Islet precursor cell (in vitro differentiated cells): Measurements from ENCODE around the gene CD27.
"Not testable (repeated sequence)": the region's sequence is repeated elsewhere in the genome, so short reads cannot be mapped to it uniquely, and the experiment has no call there.

Experiments used
- DNase-seq: peaks from one replicate; pipeline ENCODE4 v3.0.0-alpha.2; 2018

The CD27 gene

DNA sequence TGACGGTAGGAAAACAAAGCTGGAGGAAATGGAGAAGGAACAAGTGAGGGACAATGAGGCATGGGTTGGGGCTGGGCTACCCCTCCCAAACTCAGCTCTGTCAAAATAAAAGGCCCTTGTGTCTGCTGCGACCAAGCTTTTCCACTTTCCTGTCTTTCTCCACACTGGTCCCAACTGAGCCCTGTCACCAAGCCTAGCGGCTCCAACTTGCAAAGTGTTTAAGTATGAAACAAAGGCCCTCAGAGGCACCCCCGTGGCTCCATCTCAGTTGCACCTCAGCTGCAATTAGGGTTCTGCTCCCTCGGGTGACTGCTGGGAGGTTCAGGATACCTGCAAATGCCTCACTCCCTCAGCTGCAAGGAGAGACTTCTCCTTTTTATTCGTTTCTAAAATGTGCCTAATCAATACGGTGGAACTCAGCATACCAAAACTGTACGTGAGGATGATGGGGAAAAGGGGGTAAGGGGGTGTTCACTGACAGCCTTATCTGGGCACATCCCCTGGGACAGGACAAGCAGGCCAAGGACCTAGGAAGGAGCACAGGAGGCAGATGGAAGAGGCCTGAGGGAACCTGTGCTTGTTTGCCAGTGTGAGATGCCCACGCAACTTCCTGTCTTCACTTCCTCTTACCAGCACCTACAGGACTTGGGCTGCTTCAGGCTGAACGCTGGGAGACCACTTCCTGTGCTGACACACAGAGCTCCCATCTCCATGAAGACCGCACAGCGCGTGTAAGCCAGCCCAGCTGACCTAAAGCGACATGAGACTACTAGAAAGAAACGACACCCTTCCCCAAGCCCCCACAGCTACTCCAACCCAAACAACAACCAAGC, 16.9 kb downstream of the CD27 start:
- DNase-seq = peak; percentile 52

DNA sequence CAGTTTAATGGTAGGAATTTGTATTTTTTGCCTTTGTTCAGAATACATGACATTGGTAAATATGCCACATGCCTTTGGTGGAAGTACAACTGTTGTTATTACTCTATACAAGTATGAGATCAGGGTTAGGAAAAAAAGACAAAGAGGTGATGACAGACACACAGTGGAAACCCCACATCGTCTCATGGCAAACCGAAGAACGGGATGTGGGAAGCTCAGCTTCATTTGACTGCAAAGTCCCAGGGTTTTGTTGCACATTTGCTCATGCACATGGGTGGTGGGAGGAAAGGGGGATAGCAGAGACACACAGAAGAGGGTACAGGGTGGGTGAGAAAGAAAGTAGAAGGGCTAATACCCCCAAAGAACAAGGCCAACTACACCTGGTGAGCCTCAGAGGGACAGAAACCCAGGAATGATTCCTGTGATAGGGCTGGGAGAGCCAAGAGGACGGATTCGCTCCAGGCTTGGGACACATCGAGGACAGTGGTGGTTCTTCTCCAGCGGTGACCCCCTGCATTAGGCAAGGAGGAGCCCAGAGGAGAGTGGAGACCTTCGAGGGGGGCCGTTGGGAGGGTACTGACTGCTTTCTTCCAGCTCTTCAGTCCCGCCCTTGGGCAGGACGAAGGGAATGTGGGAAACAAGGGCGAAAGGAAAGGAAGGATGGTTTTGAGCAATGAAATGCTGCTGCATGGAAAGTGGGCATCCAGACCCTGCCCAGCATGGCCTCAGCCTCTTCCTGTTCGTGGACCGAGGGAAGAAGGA, 17.7 kb downstream of the CD27 start:
- no peak for DNase-seq

DNA sequence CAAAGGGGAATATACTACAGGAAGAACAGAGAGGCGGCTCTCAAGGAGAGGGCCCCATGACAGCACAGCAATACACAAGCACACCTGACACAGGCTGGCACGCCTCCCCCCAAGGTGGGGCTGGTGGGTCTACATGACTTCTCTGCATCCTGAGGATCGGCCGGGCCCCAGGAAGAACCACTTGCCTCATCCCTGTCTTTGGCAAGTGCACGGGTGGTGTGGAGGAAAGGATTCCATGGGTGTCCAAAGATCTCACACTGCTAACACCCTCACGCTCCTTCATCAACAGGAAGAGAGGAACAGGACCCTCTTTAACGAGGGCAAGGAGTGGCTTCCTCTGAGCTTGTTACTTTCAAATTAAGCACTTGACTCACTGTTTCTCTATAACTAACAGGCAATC, 18.5 kb downstream of the CD27 start:
- DNase-seq = no peak

DNA sequence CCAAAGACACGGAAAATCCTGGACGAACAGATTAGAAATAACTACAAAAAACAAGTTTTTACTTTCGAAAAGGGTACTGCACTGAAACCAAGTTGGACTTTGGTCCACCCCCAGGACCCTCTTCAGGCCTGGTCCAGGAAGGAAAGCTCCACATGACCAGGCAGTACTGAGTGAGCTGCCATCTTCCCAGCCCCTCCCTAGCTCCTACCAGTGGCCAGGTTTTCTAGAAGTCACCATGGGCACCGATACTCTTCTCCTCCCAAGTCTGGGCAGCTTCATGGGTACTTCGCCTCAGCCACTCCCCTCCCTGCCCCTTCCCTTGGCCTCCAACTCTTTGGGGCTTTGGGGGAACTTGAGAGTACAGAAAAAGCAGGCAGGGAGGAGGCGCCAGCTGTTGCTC, 19.1 kb downstream of the CD27 start:
- DNase-seq = no peak

DNA sequence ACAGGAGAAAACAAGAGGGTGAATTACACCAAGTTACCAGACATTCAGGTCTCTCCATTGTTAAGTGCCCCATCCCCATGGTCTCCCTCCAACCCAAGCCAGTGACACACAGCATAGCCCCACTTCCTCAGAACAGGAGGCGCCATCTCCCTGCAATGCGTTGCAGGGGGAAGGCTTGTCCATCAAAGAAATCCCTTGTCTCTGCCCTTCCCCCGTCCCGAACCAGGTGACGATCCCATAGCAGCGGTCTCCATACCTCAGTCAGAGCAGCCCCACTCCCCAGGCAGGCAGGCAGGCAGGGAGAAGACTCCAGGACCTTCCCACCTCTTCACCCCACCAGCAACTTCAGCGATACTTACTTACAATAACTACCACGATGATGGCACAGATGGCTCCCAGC, 19.8 kb downstream of the CD27 start:
- DNase-seq = no peak

DNA sequence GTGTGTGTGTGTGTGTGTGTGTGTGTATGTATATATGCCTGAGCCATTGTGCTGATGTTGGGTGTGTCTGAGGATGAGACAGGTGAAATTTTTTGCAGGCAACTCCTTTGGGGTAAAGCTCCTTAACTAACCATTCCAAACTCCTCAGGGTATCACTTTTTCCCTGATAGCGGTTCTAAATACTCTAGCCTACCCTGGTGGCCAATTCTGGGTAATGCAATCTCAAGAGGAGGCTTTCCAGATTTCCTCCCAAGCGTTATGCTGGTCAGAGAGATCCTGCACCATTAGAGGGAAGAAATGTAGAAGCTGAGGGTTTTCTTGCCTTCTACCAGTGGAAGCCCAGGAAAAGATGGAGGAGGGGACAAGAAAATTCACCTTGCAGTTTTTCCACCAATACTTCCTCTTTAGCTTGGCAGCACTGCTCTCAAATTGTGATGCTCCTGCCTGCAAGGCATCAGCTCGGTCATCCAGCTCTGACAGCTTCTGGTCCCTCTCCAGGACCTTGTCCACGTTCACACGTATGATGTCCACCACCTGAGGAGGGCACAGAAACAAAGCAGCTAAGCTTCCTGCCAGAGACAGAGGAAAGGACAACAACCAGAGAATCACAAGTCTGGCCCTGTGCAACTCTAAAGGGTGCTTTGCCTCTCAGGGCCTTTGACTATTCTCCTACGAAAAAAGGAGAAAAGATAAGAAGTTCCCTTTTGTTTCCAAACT, 20.9 kb downstream of the CD27 start:
- peak; percentile 81 for DNase-seq

DNA sequence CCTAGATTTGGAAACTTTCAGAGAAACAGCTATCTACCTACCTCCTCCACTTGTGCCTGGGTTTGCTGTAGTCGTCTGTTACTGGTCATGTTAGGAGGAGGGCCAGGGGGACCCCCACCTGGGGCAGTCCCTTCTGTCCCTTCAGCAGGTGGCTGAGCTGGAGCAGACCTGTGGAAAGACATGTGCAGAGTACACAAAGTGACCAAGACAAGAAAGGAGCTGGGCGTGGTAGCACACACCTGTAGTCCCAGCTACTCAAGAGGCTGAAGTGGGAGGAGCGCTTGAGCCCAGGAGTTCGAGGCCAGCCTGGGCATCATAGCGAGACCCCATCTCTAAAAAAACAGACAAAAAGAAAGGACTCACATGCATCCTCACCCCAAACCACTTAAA, 21.4 kb downstream of the CD27 start:
- no peak for DNase-seq

DNA sequence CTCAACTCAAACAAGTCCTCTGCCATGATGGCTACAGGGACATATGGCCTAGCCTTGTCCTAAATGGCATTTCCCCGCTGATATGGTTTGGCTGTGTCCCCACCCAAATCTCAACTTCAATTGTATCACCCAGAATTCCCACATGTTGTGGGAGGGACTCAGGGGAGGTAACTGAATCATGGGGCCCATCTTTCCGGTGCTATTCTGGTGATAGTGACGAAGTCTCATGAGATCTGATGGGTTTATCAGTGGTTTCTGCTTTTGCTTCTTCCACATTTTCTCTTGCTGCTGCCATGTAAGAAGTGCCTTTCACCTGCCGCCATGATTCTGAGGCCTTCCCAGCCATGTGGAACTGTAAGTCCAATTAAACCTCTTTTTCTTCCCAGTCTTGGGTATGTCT, 22.0 kb downstream of the CD27 start:
- not testable (repeated sequence) for DNase-seq

DNA sequence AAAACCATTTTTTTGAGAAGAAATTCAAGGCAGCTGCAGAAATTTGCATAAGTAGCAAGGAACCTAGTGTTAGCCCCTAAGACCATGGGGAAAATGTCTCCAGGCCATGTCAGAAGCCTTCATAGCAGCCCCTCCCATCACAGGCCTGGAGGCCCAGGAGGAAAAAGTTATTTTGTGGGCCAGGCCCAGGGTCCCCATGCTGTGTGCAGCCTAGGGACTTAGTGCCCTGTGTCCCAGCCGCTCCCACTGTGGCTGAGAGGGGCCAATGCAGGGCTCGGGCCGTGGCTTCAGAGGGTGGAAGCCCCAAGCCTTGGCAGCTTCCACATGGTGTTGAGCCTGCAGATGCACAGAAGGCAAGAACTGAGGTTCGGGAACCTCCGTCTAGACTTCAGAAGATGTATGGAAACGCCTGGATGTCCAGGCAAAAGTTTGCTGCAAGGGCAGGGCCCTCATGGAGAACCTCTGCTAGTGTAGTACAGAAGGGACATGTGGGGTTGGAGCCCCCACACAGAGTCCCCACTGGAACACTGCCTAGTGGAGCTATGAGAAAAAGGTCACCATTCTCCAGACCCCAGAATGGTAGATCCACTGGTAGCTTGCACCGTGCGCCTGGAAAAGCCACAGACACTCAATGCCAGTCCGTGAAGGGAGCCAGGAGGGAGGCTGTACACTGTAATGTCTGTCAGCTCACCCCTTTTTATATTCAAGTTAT, 23.0 kb downstream of the CD27 start:
- not testable (repeated sequence) for DNase-seq

DNA sequence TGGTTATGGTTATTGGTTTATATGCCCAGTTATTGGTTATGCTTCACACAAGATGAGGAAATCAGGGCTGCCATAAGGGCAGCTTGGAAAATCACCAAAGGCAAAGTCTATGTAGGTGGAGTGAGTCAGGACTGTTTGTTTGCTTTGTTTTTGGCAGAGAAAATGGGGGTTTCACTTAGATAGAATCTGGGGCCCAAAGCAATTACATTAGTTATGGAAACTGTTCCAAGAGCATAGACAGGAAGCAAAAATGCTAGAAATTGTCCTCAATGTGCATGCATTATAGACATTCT, 23.5 kb downstream of the CD27 start:
- no peak for DNase-seq

DNA sequence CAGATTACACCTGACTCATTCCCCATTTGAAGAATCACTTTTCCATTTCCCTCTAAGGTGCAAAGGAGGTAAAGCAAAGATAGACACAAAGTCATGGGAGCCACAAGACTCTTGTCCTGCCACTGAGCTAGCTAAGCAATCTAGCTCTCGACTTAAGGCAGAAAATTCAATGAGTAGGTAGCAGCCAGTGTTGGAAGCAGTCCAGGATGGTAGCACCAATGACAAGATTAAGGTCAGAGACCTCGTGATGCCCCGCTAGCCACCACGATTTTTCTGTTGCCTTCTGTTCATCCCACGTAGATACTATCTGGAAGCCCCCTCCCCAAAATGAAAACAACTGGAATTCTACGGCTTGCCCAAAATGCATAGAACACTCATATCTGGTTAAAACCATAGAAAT, 24.3 kb downstream of the CD27 start:
- no peak for DNase-seq

DNA sequence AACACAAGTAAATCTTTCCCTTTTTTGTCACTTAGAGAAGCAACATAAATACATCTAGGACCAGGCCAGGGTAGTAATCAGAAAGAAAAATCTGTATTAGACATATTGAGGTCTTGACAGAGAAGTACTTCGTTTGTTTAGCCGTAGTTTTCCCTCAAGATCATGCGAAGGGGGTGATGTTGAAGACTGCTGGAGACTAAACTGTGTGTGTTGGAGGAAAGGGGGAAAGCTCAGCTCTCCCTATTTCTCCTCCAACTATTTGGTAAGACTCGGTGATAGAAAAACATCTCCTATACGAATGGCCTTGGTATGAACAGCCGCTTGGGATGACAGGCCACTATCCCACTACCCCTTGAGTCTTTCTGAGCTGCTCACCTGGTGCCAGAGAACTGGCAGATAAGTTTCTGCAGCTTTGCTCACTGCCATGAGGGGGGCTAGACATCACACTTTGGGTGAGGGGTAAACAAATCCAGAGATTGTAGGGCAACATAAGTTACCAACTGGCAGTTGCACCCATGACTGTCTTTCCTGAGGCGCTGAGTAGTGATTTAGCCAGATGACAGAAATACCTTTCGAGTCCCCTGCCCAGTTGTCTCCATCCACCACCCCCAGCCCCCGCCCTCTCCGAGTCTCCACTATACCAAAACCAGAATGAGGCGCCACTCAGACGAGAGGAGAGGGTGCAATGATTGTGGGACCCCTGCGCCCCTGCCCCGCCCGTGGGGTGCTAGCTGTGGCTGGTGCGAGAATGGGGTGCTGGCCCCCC, 25.0 kb downstream of the CD27 start:
- no peak for DNase-seq

DNA sequence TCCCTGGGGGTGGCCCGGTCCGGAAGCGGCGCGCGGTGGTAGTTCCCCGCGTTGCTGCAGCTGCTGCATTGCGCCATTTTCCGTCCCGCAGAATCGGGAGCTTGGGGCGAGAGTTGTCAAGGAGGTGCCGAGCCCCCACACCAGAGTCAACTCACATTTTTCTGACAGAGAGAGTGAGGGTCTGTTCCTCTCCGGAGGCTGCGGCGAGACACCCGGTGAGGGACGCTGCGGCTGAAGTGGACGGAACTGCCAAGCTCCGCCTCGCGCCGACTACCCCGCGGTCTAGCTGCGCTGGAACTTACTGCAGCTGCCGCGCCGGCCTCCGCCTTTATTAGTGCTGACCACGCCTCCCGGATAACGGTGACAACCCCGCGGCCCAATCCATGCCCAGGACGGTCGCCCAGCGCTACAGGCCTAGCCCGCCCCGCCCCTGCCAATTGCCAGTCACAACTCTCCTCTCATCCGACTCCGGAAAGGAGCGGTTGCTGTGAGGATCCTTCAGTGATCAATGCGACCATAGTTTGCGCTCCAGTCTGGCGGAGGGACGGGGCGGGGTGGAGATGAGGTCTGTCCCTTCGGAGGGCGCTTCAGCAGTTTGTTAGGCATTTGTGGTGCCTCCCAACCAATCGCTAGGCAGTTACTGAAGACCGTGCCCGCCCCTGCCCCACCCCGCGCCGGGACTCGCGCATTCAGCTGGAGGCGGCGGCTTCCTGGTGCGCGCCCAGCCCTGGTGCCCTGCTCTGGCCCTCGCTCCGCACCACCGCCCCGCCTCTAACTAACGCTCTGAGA, 25.8 kb downstream of the CD27 start, which contains the start of gene VAMP1:
Gene VAMP1, minus strand, starts transcription at position 303 of the 789 bp plus-strand sequence. Its CDS starts 146 bp downstream, at position 157.
- DNase-seq = peak; percentile 100

DNA sequence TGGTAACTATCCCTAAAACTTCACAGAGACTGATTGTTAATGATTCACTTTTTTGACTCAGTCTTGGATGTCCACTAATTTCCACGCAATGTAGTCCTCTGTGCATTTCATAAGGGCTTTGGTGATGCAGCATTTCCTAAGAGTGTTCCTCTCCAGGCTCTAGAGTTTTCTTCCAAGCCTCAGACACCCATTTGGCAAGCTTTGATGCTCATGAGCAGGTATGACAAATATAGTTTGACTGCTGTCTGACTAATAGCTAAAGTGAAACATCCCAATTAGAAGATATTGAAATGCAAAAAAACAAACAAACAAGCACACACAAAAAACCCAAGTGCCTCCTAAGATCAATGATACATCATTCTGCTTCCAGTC, 27.2 kb downstream of the CD27 start:
- no peak for DNase-seq

DNA sequence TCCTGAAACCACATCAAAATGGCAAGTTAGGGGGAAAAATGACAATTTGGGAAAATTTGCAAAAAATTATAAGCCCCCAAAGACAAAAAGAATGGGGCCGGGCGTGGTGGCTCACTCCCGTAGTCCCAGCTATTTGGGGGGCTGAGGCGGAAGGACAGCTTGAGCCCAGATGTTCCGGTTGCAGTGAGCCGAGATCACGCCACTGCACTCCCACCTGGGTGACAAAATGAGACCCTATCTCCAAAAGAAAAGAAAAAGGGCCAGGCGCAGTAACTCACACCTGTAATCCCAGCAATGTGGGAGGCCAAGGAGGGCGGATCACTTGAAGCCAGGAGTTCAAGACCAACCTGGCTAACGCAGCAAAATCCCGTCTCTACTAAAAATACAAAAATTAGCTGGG, 27.7 kb downstream of the CD27 start:
- DNase-seq = no peak

DNA sequence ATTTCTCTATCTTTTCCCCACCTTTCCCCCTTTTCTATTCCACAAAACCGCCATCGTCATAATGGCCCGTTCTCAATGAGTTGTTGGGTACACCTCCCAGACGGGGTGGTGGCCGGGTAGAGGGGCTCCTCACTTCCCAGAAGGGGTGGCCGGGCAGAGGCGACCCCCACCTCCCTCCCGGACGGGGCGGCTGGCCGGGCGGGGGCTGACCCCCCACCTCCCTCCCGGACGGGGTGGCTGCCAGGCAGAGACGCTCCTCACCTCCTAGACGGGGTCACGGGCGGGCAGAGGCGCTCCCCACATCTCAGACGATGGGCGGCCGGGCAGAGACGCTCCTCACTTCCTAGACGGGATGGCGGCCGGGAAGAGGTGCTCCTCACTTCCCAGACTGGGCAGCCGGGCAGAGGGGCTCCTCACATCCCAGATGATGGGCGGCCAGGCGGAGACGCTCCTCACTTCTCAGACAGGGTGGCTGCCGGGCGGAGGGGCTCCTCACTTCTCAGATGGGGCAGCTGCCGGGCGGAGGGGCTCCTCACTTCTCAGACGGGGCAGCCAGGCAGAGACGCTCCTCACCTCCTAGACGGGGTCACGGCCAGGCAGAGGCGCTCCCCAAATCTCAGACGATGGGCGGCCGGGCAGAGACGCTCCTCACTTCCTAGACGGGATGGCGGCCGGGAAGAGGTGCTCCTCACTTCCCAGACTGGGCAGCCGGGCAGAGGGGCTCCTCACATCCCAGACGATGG, 30.6 kb downstream of the CD27 start:
- not testable (repeated sequence) for DNase-seq

DNA sequence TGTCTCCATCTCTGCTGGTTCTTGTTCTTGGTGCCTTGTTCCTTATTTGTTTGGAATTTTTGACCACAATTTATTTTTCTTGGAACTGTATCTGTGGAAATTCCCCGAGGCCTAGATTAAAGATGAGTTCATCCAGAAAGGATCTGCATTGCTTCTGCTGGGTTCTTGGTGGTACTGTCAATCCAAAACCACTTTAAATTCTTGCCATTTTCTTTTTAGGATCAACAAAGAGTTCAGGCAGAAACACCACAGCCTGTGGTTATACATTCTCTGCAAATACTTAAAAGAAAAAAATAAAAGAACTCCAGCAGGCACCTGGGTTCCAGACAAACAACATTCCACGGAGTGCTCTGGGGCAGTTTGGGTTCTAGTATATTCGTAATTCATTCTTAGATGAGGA, 31.7 kb downstream of the CD27 start:
- DNase-seq = no peak

DNA sequence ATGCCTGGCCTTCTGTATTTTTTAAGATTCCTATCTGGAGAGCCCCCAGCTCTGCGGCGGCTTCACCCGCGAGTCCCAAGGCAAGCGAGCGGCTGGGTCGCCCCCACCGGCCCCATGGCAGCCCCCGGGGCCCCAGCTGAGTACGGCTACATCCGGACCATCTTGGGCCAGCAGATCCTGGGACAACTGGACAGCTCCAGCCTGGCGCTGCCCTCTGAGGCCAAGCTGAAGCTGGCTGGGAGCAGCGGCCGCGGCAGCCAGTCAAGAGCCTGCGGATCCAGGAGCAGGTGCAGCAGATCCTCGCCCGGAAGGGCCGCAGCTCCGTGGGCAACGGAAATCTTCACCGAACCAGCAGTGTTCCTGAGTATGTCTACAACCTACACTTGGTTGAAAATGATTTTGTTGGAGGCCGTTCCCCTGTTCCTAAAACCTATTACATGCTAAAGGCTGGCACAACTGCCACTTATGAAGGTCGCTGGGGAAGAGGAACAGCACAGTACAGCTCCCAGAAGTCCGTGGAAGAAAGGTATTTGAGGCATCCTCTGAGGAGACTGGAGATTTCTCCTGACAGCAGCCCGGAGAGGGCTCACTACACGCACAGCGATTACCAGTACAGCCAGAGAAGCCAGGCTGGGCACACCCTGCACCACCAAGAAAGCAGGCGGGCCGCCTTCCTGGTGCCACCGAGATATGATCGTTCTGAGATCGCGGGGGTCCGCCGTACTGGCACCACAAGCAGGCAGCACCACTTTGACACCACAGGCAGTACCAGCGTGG, 33.0 kb downstream of the CD27 start:
- DNase-seq = not testable (repeated sequence)

DNA sequence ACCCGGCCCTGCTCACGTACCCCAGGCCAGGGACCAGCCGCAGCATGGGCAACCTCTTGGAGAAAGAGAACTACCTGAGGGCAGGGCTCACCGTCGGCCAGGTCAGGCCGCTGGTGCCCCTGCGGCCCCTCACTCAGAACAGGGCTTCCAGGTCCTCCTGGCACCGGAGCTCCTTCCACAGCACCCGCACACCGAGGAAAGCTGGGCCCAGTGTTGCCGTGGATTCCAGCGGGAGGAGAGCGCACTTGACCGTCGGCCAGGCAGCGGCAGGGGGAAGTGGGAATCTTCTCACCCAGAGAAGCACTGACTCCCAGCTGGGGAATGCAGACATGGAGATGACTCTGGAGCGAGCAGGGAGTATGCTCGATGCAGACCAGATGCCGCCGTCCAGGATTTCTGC, 33.7 kb downstream of the CD27 start:
- no peak for DNase-seq

DNA sequence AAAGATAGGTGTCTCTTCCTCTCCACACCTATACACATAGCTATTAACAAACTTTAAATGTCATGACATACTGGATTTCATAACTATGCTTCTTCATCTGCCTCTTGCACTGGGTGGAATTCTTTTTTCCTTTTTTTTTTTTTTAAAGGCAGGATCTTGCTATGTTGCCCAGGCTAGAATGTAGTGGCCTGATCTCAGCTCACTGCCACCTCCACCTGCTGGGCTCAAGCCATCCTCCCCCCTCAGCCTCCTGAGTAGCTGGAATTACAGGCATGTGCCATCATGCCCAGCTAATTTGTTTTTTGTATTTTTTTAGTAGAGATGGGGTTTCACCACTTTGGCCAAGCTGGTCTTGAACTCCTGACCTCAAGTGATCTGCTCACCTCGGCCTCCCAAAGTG, 43.5 kb downstream of the CD27 start:
- DNase-seq = no peak
